Raji (cell line): ENCODE measurements around the gene PRSS36.

Experiments used
- POLR2A ChIP-seq: IDR thresholded peaks from 2 replicates; pipeline ENCODE4 v1.6.1; 2011; ENCODE audit warnings: low read depth, low read length, control low read depth; ENCODE audit not compliant: insufficient read depth

PRSS36 gene

GRCh38 chr16:31134625-31135534 is 15.0 kb downstream of the PRSS36 start:
- TF ChIP-seq POLR2A: no peak

- no peak for TF ChIP-seq POLR2A
These were observed 15.7 kb downstream of the PRSS36 start for GRCh38 chr16:31134091-31134571.

- TF ChIP-seq POLR2A: no peak
These were observed 16.8 kb downstream of the PRSS36 start for GRCh38 chr16:31133046-31133501.

- no peak for TF ChIP-seq POLR2A
These were observed 17.4 kb downstream of the PRSS36 start for GRCh38 chr16:31132303-31132979.

- no peak for TF ChIP-seq POLR2A
These were observed 18.0 kb downstream of the PRSS36 start for GRCh38 chr16:31131841-31132271.

GRCh38 chr16:31131416-31131815 is 18.4 kb downstream of the PRSS36 start:
- no peak for TF ChIP-seq POLR2A

- no peak for TF ChIP-seq POLR2A
These were observed 19.0 kb downstream of the PRSS36 start for GRCh38 chr16:31130899-31131298.

GRCh38 chr16:31130336-31130891 is 19.5 kb downstream of the PRSS36 start:
- TF ChIP-seq POLR2A: no peak

- TF ChIP-seq POLR2A: no peak
These were observed 20.1 kb downstream of the PRSS36 start for GRCh38 chr16:31129568-31130335.

- TF ChIP-seq POLR2A: no peak
These were observed 20.9 kb downstream of the PRSS36 start for GRCh38 chr16:31128711-31129567.

GRCh38 chr16:31127182-31127581 is 22.7 kb downstream of the PRSS36 start:
- TF ChIP-seq POLR2A: no peak

- no peak for TF ChIP-seq POLR2A
These were observed 24.0 kb downstream of the PRSS36 start for GRCh38 chr16:31125844-31126243.

- TF ChIP-seq POLR2A: no peak
These were observed 29.7 kb downstream of the PRSS36 start for GRCh38 chr16:31120129-31120528.
